A549 (cell line): ENCODE results near the gene SYNGR4. TPM values are rescaled to one million over a fixed set of nuclear protein-coding genes. Genes with fewer than 3 reads are reported as not detected.
"Not testable (repeated sequence)": the region's sequence is repeated elsewhere in the genome, so short reads cannot be mapped to it uniquely, and the experiment has no call there.

Source experiments
- ATAC-seq, 2 experiments: fragments of 200-7000 bp in 1 of 2; fragments of >200 bp in 1 of 2; cut with Nextera tagmentation in 1 of 2; cut with Tn5 transposase in 1 of 2; 3 replicates each; pipeline versions ENCODE4 v1.8.0 to v1.9.1; 2018 to 2020; ENCODE audit warnings: mild to moderate bottlenecking in 1 of 2, moderate library complexity in 1 of 2
- CTCF ChIA-PET: fragments of 300-600 bp; sonication (Branson Sonifier 250); formaldehyde crosslinking; extraction: SDS; loops from one replicate; lab custom pipeline; 2021; ENCODE audit warnings: antibody characterized with exemption, inconsistent platforms; lab: Yijun Ruan, JAX
- POLR2A ChIA-PET: fragments of 350-600 bp; formaldehyde crosslinking; extraction: SDS; loops from one replicate; lab custom pipeline; 2021; ENCODE audit warnings: antibody characterized with exemption, inconsistent platforms; lab: Yijun Ruan, JAX
- DNase-seq, 2 experiments: peaks; one replicate each; pipeline versions ENCODE4 v3.0.0 to v3.0.0-alpha.2; 2011 to 2016; ENCODE audit warnings: low read depth in 1 of 2, low spot score in 1 of 2
- FAIRE-seq: peaks from 2 replicates; lab custom pipeline; 2011; peaks lifted over from hg19 to GRCh38; lab: Jason Lieb, UNC
- H3K27ac ChIP-seq, 2 experiments: fragments of >200 bp; sonication (Bioruptor Twin); formaldehyde crosslinking; 3 replicates each; pipeline ENCODE4 v1.5.1; 2016 to 2017
- H3K4me1 ChIP-seq: fragments of >200 bp; sonication (Bioruptor Twin); formaldehyde crosslinking; 3 replicates; pipeline ENCODE4 v1.6.1; 2016
- H3K4me2 ChIP-seq: fragments of >200 bp; sonication (Bioruptor Twin); formaldehyde crosslinking; 3 replicates; pipeline ENCODE4 v1.6.1; 2016
- H3K4me3 ChIP-seq: fragments of >200 bp; sonication (Bioruptor Twin); formaldehyde crosslinking; 3 replicates; pipeline ENCODE4 v1.5.1; 2016
- H3K9me3 ChIP-seq: fragments of >200 bp; sonication (Bioruptor Twin); formaldehyde crosslinking; 3 replicates; pipeline ENCODE4 v1.6.1; 2016
- BCL3 ChIP-seq: fragments of >200 bp; sonication (Bioruptor Twin); formaldehyde crosslinking; IDR thresholded peaks from 3 replicates; pipeline ENCODE4 v1.6.1; 2016
- BHLHE40 ChIP-seq: IDR thresholded peaks from 2 replicates; pipeline ENCODE4 v1.6.1; 2012; ENCODE audit warnings: low read depth, low read length, inconsistent platforms
- CHD2 ChIP-seq: fragments of 150-350 bp; IDR thresholded peaks from 2 replicates; pipeline ENCODE4 v1.6.1; 2014; ENCODE audit warnings: low read length; ENCODE audit not compliant: partially characterized antibody
- EP300 ChIP-seq, 2 experiments: fragments of >200 bp; sonication (Bioruptor Twin); formaldehyde crosslinking; IDR thresholded peaks; 2 replicates in 1 of 2; 3 replicates in 1 of 2; pipeline ENCODE4 v1.6.1; 2016 to 2017
- HMGXB4 ChIP-seq: fragments of 250-450 bp; sonication (Bioruptor Pico); IDR thresholded peaks from 2 replicates; pipeline ENCODE4 v1.5.0; 2021; ENCODE audit warnings: mild to moderate bottlenecking, moderate library complexity, borderline replicate concordance
- HOXA7 ChIP-seq: fragments of 250-450 bp; sonication (Bioruptor Pico); IDR thresholded peaks from 2 replicates; pipeline ENCODE4 v1.5.0; 2020; ENCODE audit warnings: mild to moderate bottlenecking, moderate library complexity
- JUN ChIP-seq, 2 experiments: fragments of >200 bp; sonication (Bioruptor Twin); formaldehyde crosslinking; IDR thresholded peaks; 2 replicates in 1 of 2; 3 replicates in 1 of 2; pipeline ENCODE4 v1.6.1; 2016 to 2017
- MAX ChIP-seq: IDR thresholded peaks from 2 replicates; pipeline ENCODE4 v1.6.1; 2012
- POLR2A ChIP-seq: IDR thresholded peaks from 2 replicates; pipeline ENCODE4 v1.6.1; 2012; ENCODE audit warnings: mild to moderate bottlenecking, low read length
- RAD21 ChIP-seq, 2 experiments: fragments of >200 bp in 1 of 2; sonication (Bioruptor Twin) in 1 of 2; formaldehyde crosslinking in 1 of 2; IDR thresholded peaks in 1 of 2; conservative IDR thresholded peaks in 1 of 2; 2 replicates in 1 of 2; 3 replicates in 1 of 2; pipeline ENCODE4 v1.6.1; 2012 to 2018; ENCODE audit warnings: inconsistent platforms in 1 of 2
- RFX5 ChIP-seq: fragments of 450-650 bp; IDR thresholded peaks from 2 replicates; pipeline ENCODE4 v1.7.1; 2014; ENCODE audit warnings: antibody characterized with exemption, mild to moderate bottlenecking, moderate library complexity
- SMC3 ChIP-seq: fragments of >200 bp; sonication (Bioruptor Twin); formaldehyde crosslinking; IDR thresholded peaks from 3 replicates; pipeline ENCODE4 v1.6.1; 2018; ENCODE audit warnings: inconsistent platforms
- SREBF2 ChIP-seq: fragments of 450-650 bp; IDR thresholded peaks from 2 replicates; pipeline ENCODE4 v1.6.1; 2014; ENCODE audit warnings: mild to moderate bottlenecking, moderate library complexity
- ZC3H11A ChIP-seq: fragments of 450-650 bp; IDR thresholded peaks from 2 replicates; pipeline ENCODE4 v1.6.1; 2014; ENCODE audit warnings: antibody characterized with exemption, mild to moderate bottlenecking
- WGBS: methylation state at CpG from one replicate; pipeline ENCODE4 v1.1.6; 2017; ENCODE audit errors: missing lambda C conversion rate; 5-methylcytosine and 5-hydroxymethylcytosine counted together
- polyA plus RNA-seq, 4 experiments: library from polyadenylated mRNA; depleted of rRNA in 3 of 4; stranded (reverse); fragments of >200 nt; fragmentation: RNase III in 1 of 4; extraction: RNeasy Plus Mini Kit Qiagen cat#74134 plus additional on column Dnase treatment in 1 of 4; gene quantifications; 2 replicates in 3 of 4; 3 replicates in 1 of 4; pipeline ENCODE4 v1.2.3, GENCODE V29; 2011 to 2017
- TF ChIP-seq, protein P1 (sequence below): fragments of >200 bp; sonication (Bioruptor Twin); formaldehyde crosslinking; IDR thresholded peaks from 3 replicates; pipeline ENCODE4 v1.5.1; 2016
- TF ChIP-seq, protein P2 (sequence below): IDR thresholded peaks from 2 replicates; pipeline ENCODE4 v1.6.1; 2012; ENCODE audit warnings: low read depth, borderline replicate concordance

Gene SYNGR4
- polyA plus RNA-seq, 2 of the 4 experiments (the other 2 are of a cell fraction), result 2.3 to 4.4 TPM

GRCh38 chr19:48390188-48391099 is 26.3 kb downstream of the SYNGR4 start (continued):
- no peak; the same call in 1 of the 2 replicates for TF ChIP-seq POLR2A
- peak; percentile 98 for TF ChIP-seq HMGXB4 (CRISPR knock-in tag)
- no peak for TF ChIP-seq HOXA7
- peak; percentile 76 for TF ChIP-seq MAX
- no peak for TF ChIP-seq RFX5
- no peak for TF ChIP-seq BCL3
- no peak for TF ChIP-seq ZC3H11A
- peak; percentile 54 for TF ChIP-seq SMC3
- no peak for TF ChIP-seq SREBF2

DNA sequence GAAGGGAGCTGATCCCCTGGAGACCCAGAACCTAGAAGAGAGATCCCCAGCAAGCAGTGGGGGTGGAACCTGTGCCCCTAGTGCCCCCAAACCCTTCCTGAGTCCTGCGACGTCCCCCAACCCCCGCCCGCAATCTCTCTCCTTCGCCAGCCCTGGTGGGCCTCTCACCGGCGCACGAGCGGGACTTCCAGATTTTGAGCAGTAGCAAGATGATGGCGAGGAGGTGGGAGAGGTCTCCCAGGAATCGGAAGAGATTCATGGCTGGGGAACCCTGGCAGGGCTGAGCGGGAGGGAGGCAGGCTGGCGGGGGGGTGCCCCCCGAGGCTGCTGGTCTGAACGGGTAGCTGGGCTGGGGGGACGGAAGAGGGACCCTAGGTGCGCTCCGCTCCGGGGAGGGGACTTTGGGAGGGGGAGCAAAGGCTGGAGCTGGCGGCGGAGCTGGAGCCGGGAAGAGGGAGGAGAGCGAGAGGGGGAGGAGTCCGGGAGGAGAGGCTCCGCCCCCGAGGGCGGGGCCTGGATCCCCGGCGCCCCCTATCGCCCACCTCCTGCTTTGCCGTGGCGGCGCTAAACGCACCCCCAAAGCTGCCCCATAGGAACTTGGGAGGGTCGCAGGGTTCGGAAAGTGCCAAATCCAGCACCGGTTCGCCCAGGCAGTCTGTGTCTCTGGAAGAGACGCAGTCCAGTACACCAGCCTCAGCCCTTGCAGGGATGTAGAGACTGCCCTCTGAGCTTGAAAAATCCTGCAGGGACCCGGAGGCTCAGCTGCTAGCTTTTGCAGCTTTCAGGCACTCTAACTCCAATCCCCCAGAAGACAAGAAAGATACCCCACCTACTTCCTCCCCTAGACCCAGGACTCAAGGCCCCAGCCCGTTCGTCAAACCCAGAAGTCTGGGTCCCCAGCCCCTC is 27.2 kb downstream of the SYNGR4 start, which contains the start of gene KDELR1:
KDELR1 (minus strand) TSS at position 452 of the 906 bp plus-strand sequence; CDS start at position 259, 193 bp downstream.
- POLR2A ChIA-PET, result interaction anchor here (0.5 to 2.1 kb wide), 18 partner anchors 8 to 290 kb away, joined by 3 to 12 read pairs (median 5); partner anchors contain the start of genes EMP3, RPL18, SPHK2 and SYNGR4
- 2% methylated on average over 37 of the region's 42 CpGs for WGBS
- ATAC-seq, result peak; percentile 54 to 72
- H3K4me3 ChIP-seq, result peak within 1 kb of the TSS; percentile 97
- no peaks in the 10 kb centered on the region for H3K9me3 ChIP-seq
- peak; percentile 77 to 78 for DNase-seq
- peaks cover 54% of the 10 kb centered on the region for H3K4me1 ChIP-seq
- H3K27ac ChIP-seq, result peak within 1 kb of the TSS; percentile 95 to 97
- H3K4me2 ChIP-seq, result peak within 1 kb of the TSS; percentile 97
- CTCF ChIA-PET, result interaction anchor here (0.5 to 2.4 kb wide), 69 partner anchors 8 to 396 kb away, joined by 3 to 54 read pairs (median 4); partner anchors contain the start of genes CA11, CARD8, EMP3 and FAM83E
- no peak for FAIRE-seq
- TF ChIP-seq POLR2A, result peak; percentile 72
- no peak for TF ChIP-seq BHLHE40
- TF ChIP-seq, protein P1, sequence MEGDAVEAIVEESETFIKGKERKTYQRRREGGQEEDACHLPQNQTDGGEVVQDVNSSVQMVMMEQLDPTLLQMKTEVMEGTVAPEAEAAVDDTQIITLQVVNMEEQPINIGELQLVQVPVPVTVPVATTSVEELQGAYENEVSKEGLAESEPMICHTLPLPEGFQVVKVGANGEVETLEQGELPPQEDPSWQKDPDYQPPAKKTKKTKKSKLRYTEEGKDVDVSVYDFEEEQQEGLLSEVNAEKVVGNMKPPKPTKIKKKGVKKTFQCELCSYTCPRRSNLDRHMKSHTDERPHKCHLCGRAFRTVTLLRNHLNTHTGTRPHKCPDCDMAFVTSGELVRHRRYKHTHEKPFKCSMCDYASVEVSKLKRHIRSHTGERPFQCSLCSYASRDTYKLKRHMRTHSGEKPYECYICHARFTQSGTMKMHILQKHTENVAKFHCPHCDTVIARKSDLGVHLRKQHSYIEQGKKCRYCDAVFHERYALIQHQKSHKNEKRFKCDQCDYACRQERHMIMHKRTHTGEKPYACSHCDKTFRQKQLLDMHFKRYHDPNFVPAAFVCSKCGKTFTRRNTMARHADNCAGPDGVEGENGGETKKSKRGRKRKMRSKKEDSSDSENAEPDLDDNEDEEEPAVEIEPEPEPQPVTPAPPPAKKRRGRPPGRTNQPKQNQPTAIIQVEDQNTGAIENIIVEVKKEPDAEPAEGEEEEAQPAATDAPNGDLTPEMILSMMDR, result peak; percentile 90
- TF ChIP-seq SMC3, result peak; percentile 60
- peak; percentile 31 to 47; a peak in 4 of 5 replicates for TF ChIP-seq RAD21 (conservative IDR thresholded peaks at IDR 0.05 in 1 of 2, IDR thresholded peaks at IDR 0.05 in 1 of 2)
- no peak for TF ChIP-seq EP300 (IDR thresholded peaks at IDR 0.05)
- TF ChIP-seq CHD2, result no peak
- TF ChIP-seq, protein P2, sequence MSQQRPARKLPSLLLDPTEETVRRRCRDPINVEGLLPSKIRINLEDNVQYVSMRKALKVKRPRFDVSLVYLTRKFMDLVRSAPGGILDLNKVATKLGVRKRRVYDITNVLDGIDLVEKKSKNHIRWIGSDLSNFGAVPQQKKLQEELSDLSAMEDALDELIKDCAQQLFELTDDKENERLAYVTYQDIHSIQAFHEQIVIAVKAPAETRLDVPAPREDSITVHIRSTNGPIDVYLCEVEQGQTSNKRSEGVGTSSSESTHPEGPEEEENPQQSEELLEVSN, result 0 out of 2 replicates have a peak, but pooled peaks have one; percentile 11
- TF ChIP-seq JUN (IDR thresholded peaks at IDR 0.05), result peak; percentile 47 to 53; a peak in 2 of 5 replicates

DNA sequence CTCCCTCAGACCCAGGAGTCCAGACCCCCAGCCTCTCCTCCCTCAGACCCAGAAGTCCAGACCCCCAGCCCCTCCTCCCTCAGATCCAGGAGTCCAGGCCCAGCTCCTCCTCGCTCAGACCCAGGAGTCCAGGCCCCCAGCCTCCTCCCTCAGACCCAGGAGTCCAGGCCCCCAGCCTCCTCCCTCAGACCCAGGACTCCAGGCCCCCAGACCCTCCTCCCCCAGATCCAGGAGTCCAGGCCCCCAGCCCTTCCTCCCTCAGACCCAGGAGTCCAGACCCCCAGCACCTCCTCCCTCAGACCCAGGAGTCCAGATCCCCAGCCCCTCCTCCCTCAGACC is 27.8 kb downstream of the SYNGR4 start:
- H3K4me1 ChIP-seq, result peaks cover 61% of the 10 kb centered on the region
- no CpG with 5 or more reads among the region's 1 CpG for WGBS
- H3K4me2 ChIP-seq, result peak overlapping the region; percentile 97
- ChIA-PET CTCF (interaction anchor here (0.7 to 2.4 kb wide), 55 partner anchors 9 to 254 kb away, joined by 3 to 54 read pairs (median 4); partner anchors contain the start of genes CA11, FAM83E, GRWD1 and SYNGR4), POLR2A (interaction anchor here (0.5 to 2.1 kb wide), 16 partner anchors 8 to 291 kb away, joined by 3 to 12 read pairs (median 5); partner anchors contain the start of genes EMP3, RPL18, SPHK2 and SYNGR4)
- not testable (repeated sequence) for DNase-seq, H3K9me3 ChIP-seq, FAIRE-seq, H3K4me3 ChIP-seq, ATAC-seq
- peak overlapping the region; percentile 95 to 97; a peak in 5 of 6 replicates for H3K27ac ChIP-seq
